ENCODE measurements around the gene FILIP1L. TPM values are rescaled to one million over a fixed set of nuclear protein-coding genes. Genes with fewer than 3 reads are reported as not detected.

The FILIP1L gene
- 48.5 TPM for total RNA-seq
- long read RNA-seq, transcript FILIP1L-203 (2 exons, 3,280 nt), result major isoform, 60 of 164 reads
- long read RNA-seq, partial matches to known transcripts, result 1 of 164 reads
- long read RNA-seq, other reads (novel, unspliced or antisense), result 98 of 164 reads

- DNase-seq (ENCODE audit: low spot score), result no peak
These were observed at the start of gene FILIP1L for GRCh38 chr3:100114413-100115030. FILIP1L (minus strand) TSS chr3:100114501.

- DNase-seq (ENCODE audit: low spot score), result no peak
These were observed 49.5 kb upstream of the FILIP1L start for GRCh38 chr3:100163787-100164186.

GRCh38 chr3:100160521-100160920 lies 46.2 kb upstream of the FILIP1L start:
- DNase-seq (ENCODE audit: low spot score), result no peak

GRCh38 chr3:100159331-100160153 lies 45.2 kb upstream of the FILIP1L start:
- no peak for DNase-seq (ENCODE audit: low spot score)

GRCh38 chr3:100158918-100159330 lies 44.6 kb upstream of the FILIP1L start:
- no peak for DNase-seq (ENCODE audit: low spot score)

GRCh38 chr3:100157685-100158084 lies 43.4 kb upstream of the FILIP1L start:
- no peak for DNase-seq (ENCODE audit: low spot score)

- no peak for DNase-seq (ENCODE audit: low spot score)
These were observed 41.3 kb upstream of the FILIP1L start for GRCh38 chr3:100155590-100155989.

- DNase-seq (ENCODE audit: low spot score), result no peak
These were observed 40.8 kb upstream of the FILIP1L start for GRCh38 chr3:100155128-100155527.

- DNase-seq (ENCODE audit: low spot score), result no peak
These were observed 39.9 kb upstream of the FILIP1L start for GRCh38 chr3:100154171-100154570.

GRCh38 chr3:100151024-100151707 lies 36.9 kb upstream of the FILIP1L start:
- no peak for DNase-seq (ENCODE audit: low spot score)

GRCh38 chr3:100150473-100150872 lies 36.2 kb upstream of the FILIP1L start:
- no peak for DNase-seq (ENCODE audit: low spot score)

GRCh38 chr3:100149713-100150415 lies 35.6 kb upstream of the FILIP1L start:
- no peak for DNase-seq (ENCODE audit: low spot score)

GRCh38 chr3:100149130-100149529 lies 34.8 kb upstream of the FILIP1L start:
- no peak for DNase-seq (ENCODE audit: low spot score)

GRCh38 chr3:100144255-100144866 lies 30.1 kb upstream of the FILIP1L start:
- no peak for DNase-seq (ENCODE audit: low spot score)

GRCh38 chr3:100141586-100141985 lies 27.3 kb upstream of the FILIP1L start:
- DNase-seq (ENCODE audit: low spot score), result no peak

GRCh38 chr3:100140976-100141375 lies 26.7 kb upstream of the FILIP1L start:
- DNase-seq (ENCODE audit: low spot score), result no peak

GRCh38 chr3:100136921-100137320 lies 22.6 kb upstream of the FILIP1L start:
- DNase-seq (ENCODE audit: low spot score), result no peak

GRCh38 chr3:100131241-100131640 lies 16.9 kb upstream of the FILIP1L start:
- DNase-seq (ENCODE audit: low spot score), result no peak

GRCh38 chr3:100129941-100130340 lies 15.6 kb upstream of the FILIP1L start:
- DNase-seq (ENCODE audit: low spot score), result no peak

- DNase-seq (ENCODE audit: low spot score), result no peak
These were observed 14.3 kb upstream of the FILIP1L start for GRCh38 chr3:100128565-100128964.

- DNase-seq (ENCODE audit: low spot score), result no peak
These were observed 13.5 kb upstream of the FILIP1L start for GRCh38 chr3:100127792-100128191.

Data from mesenteric fat pad (tissue), 1 donor.